ENCODE results near the gene TRIP13.

The TRIP13 gene

GRCh38 chr5:854966-855743 lies 37.5 kb upstream of the TRIP13 start:
- DNase-seq: no peak

- DNase-seq: no peak
Observed at GRCh38 chr5:855771-856530, 36.7 kb upstream of the TRIP13 start.

GRCh38 chr5:856531-857425 lies 35.9 kb upstream of the TRIP13 start:
- no peak for DNase-seq

GRCh38 chr5:858726-859125 lies 34.0 kb upstream of the TRIP13 start:
- no peak for DNase-seq

- no peak for DNase-seq
Observed at GRCh38 chr5:859391-859790, 33.3 kb upstream of the TRIP13 start.

GRCh38 chr5:859798-860296 lies 32.8 kb upstream of the TRIP13 start:
- no peak for DNase-seq

GRCh38 chr5:860506-861150 lies 32.1 kb upstream of the TRIP13 start:
- no peak for DNase-seq

- DNase-seq: no peak
Observed at GRCh38 chr5:861442-862366, 31.0 kb upstream of the TRIP13 start.

GRCh38 chr5:862367-863243 lies 30.1 kb upstream of the TRIP13 start:
- DNase-seq: no peak

- no peak for DNase-seq
Observed at GRCh38 chr5:863244-863805, 29.4 kb upstream of the TRIP13 start.

GRCh38 chr5:864492-865167 lies 28.1 kb upstream of the TRIP13 start:
- DNase-seq: no peak

GRCh38 chr5:865168-865521 lies 27.5 kb upstream of the TRIP13 start:
- DNase-seq: no peak

GRCh38 chr5:865771-866170 lies 26.9 kb upstream of the TRIP13 start:
- no peak for DNase-seq

- no peak for DNase-seq
Observed at GRCh38 chr5:867300-867870, 25.3 kb upstream of the TRIP13 start.

GRCh38 chr5:868428-869135 lies 24.1 kb upstream of the TRIP13 start:
- DNase-seq: no peak

- DNase-seq: no peak
Observed at GRCh38 chr5:870956-871355, 21.7 kb upstream of the TRIP13 start.

GRCh38 chr5:871596-872298 lies 20.9 kb upstream of the TRIP13 start:
- DNase-seq: no peak

- DNase-seq: no peak
Observed at GRCh38 chr5:872301-872700, 20.4 kb upstream of the TRIP13 start.

All from activated effector memory CD4-positive, alpha-beta T cell treated with Interleukin-2 at 50 U/mL for 16 hours (primary cell).